Lung (tissue), 12 donors: ENCODE measurements around the gene METTL14. TPM values are rescaled to one million over a fixed set of nuclear protein-coding genes. Genes with fewer than 3 reads are reported as not detected.

Experiments used
- ATAC-seq: fragments of 200-7000 bp; cut with Tn5 transposase; one replicate; pipeline ENCODE4 v1.9.1; 2020; ENCODE audit warnings: moderate number of reproducible peaks; ENCODE audit not compliant: insufficient read depth, low FRiP score
- DNase-seq, 3 donors: peaks; one replicate each; pipeline ENCODE4 v3.0.0-alpha.2; 2013 to 2017
- H3K27ac ChIP-seq, 2 donors: one replicate each; pipeline ENCODE4 v1.5.1; 2013; ENCODE audit warnings: mild to moderate bottlenecking in 2 of 2, moderate library complexity in 2 of 2, control low read depth in 1 of 2, inconsistent platforms in 1 of 2, low read depth in 1 of 2, low read length in 1 of 2
- H3K27me3 ChIP-seq, 3 donors: one replicate each; pipeline ENCODE4 v1.5.1; 2013; ENCODE audit warnings: low read length in 2 of 3; ENCODE audit not compliant: control insufficient read depth in 3 of 3, insufficient read depth in 3 of 3
- H3K36me3 ChIP-seq, 4 donors: one replicate each; pipeline ENCODE4 v1.5.1; 2013; ENCODE audit warnings: low read length in 4 of 4, mild to moderate bottlenecking in 1 of 4, moderate library complexity in 1 of 4; ENCODE audit not compliant: control insufficient read depth in 4 of 4, insufficient read depth in 4 of 4
- H3K4me1 ChIP-seq, 5 donors: one replicate each; pipeline ENCODE4 v1.5.1; 2013; ENCODE audit warnings: low read length in 5 of 5, mild to moderate bottlenecking in 2 of 5, moderate library complexity in 1 of 5; ENCODE audit not compliant: control insufficient read depth in 5 of 5, insufficient read depth in 5 of 5
- H3K4me3 ChIP-seq: one replicate; pipeline ENCODE4 v1.5.1; 2013; ENCODE audit warnings: mild to moderate bottlenecking, control low read depth, moderate library complexity
- H3K9ac ChIP-seq, 2 donors: one replicate each; pipeline ENCODE4 v1.5.1; 2013; ENCODE audit warnings: low read length in 2 of 2, control low read depth in 1 of 2; ENCODE audit not compliant: insufficient read depth in 1 of 2
- H3K9me3 ChIP-seq, 4 donors: one replicate each; pipeline ENCODE4 v1.5.1; 2013; ENCODE audit warnings: low read length in 3 of 4, mild to moderate bottlenecking in 1 of 4, moderate library complexity in 1 of 4; ENCODE audit not compliant: control insufficient read depth in 4 of 4, insufficient read depth in 3 of 4
- WGBS, 2 donors: extraction: QIAGEN DNeasy Blood & Tissue Kit; methylation state at CpG; one replicate each; pipeline ENCODE4 v1.1.7; 2013; 5-methylcytosine and 5-hydroxymethylcytosine counted together
- polyA plus RNA-seq, 2 donors: library from polyadenylated mRNA; stranded (reverse); fragments of 200-250 nt; gene quantifications; one replicate each; pipeline ENCODE4 v1.2.1, GENCODE V29; 2013
- total RNA-seq, 2 donors: library from RNA; depleted of rRNA in 1 of 2; stranded (reverse); fragments of >200 nt in 1 of 2; gene quantifications; one replicate each; pipeline ENCODE4 v1.2.1, GENCODE V29; 2014 to 2021
- TF ChIP-seq, protein P1 (sequence below): IDR thresholded peaks from 2 replicates; pipeline ENCODE4 v1.5.1; 2012; ENCODE audit warnings: mild to moderate bottlenecking; ENCODE audit errors: control extremely low read depth, extremely low read depth
- donor health status: control.
- donor health status: control.
- donor health status: Bipolar disorder and iron deficiency.
- donor health status: healthy.
- donor health status: DM: yes; HTN: yes; CAD: no.

Gene METTL14
- total and polyA plus RNA-seq, 4 donors = 5.5 to 39.4 (median 19.9) TPM

GRCh38 chr4:118760493-118760892 is 75.3 kb downstream of the METTL14 start:
- Histone ChIP-seq H3K9me3 (no peaks in the 10 kb centered on the region), H3K27ac (peak overlapping the region in 1 of 2 donors; percentile 23), H3K9ac (no peak overlapping the region), H3K4me1 (peaks cover 0 to 79% (median 20%) of the 10 kb centered on the region in 5 donors), H3K27me3 (no peaks in the 10 kb centered on the region), H3K4me3 (no peak overlapping the region), H3K36me3 (peaks cover 6 to 16% (median 12%) of the 10 kb centered on the region in 4 donors)
- DNase-seq (no peak), ATAC-seq (no peak)
- TF ChIP-seq, protein P1, sequence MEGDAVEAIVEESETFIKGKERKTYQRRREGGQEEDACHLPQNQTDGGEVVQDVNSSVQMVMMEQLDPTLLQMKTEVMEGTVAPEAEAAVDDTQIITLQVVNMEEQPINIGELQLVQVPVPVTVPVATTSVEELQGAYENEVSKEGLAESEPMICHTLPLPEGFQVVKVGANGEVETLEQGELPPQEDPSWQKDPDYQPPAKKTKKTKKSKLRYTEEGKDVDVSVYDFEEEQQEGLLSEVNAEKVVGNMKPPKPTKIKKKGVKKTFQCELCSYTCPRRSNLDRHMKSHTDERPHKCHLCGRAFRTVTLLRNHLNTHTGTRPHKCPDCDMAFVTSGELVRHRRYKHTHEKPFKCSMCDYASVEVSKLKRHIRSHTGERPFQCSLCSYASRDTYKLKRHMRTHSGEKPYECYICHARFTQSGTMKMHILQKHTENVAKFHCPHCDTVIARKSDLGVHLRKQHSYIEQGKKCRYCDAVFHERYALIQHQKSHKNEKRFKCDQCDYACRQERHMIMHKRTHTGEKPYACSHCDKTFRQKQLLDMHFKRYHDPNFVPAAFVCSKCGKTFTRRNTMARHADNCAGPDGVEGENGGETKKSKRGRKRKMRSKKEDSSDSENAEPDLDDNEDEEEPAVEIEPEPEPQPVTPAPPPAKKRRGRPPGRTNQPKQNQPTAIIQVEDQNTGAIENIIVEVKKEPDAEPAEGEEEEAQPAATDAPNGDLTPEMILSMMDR = no peak
- WGBS, 2 donors = 95 to 97% methylated on average over 5 of the region's 5 CpGs

DNA sequence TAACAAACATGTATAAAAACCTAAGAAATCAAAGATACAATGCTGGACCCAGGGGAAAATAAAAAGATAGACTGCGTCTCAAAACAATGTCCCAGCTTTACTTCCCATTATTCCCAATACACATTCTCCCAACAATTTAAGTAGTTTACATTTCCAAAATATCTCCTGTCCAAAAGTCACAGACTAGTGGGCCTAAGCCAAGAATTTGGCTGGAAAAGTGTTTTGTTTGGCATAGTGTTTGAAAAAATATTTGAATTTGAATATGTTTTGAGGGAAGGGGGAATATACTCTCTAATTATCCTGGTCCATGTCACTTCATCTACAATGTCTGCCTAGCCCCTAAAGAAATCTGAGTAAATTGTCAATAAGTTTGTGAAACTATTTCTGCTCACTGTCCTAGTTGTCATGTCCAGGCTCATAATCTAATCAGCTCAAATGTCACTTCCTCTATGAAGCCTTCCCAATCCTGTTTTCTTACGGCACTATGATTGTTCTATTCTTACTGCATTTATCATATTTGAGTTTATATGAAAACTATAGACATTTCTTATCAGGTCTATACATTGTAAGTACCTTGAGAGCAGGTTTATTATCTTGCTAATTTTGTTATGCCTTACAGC is 76.3 kb downstream of the METTL14 start:
- TF ChIP-seq, protein P1 = no peak
- ATAC-seq (no peak), DNase-seq (peak in 2 of 3 donors; percentile 60 to 61)
- 68 to 84% methylated on average over 2 of the region's 2 CpGs for WGBS, 2 donors
- Histone ChIP-seq H3K9ac (no peak overlapping the region), H3K36me3 (peaks cover 12 to 22% (median 17%) of the 10 kb centered on the region in 4 donors), H3K4me1 (peaks cover 0 to 70% (median 23%) of the 10 kb centered on the region in 5 donors), H3K27me3 (no peaks in the 10 kb centered on the region), H3K4me3 (no peak overlapping the region), H3K27ac (peak overlapping the region in 1 of 2 donors; percentile 53), H3K9me3 (no peaks in the 10 kb centered on the region)

- Histone ChIP-seq H3K9me3 (no peaks in the 10 kb centered on the region), H3K4me3 (no peak overlapping the region), H3K9ac (no peak overlapping the region), H3K4me1 (peaks cover 0 to 64% (median 28%) of the 10 kb centered on the region in 5 donors), H3K27ac (no peak overlapping the region), H3K36me3 (peaks cover 16 to 26% (median 21%) of the 10 kb centered on the region in 4 donors), H3K27me3 (no peaks in the 10 kb centered on the region)
- no peak for ATAC-seq
- TF ChIP-seq, protein P1 = no peak
- WGBS, 2 donors = 88 to 91% methylated on average over 5 of the region's 5 CpGs
- peak; percentile 23 to 81 (median 61) for DNase-seq
These were observed 77.0 kb downstream of the METTL14 start for GRCh38 chr4:118762155-118762554.
